Omental fat pad (tissue), 4 donors: ENCODE data around the gene LRP5. TPM values are rescaled to one million over a fixed set of nuclear protein-coding genes. Genes with fewer than 3 reads are reported as not detected.

ENCODE experiments used
- ATAC-seq: fragments of 150-250 bp; one replicate; pipeline ENCODE4 v1.9.1; 2016; ENCODE audit warnings: mild to moderate bottlenecking, moderate library complexity; ENCODE audit not compliant: low FRiP score
- DNase-seq: peaks from one replicate; pipeline ENCODE4 v3.0.0-alpha.2; 2019; ENCODE audit warnings: low spot score
- CTCF ChIP-seq, 3 donors: fragments of 450-650 bp; IDR thresholded peaks; one replicate each; pipeline ENCODE4 v1.5.1; 2016 to 2017; ENCODE audit warnings: antibody characterized with exemption in 3 of 3, mild to moderate bottlenecking in 3 of 3, moderate library complexity in 2 of 3
- total RNA-seq, 4 donors: library from RNA; depleted of rRNA; stranded (reverse); fragments of >200 nt; gene quantifications; one replicate each; pipeline ENCODE4 v1.1.0, GENCODE V29; 2016

The LRP5 gene
- total RNA-seq, 4 donors from 2014 or later: 18.0 to 44.5 (median 34.6) TPM

- no peak for TF ChIP-seq CTCF (IDR thresholded peaks at IDR 0.05)
- ATAC-seq (no peak), DNase-seq (no peak)
These were observed 43.1 kb downstream of the LRP5 start for GRCh38 chr11:68355471-68355870.

GRCh38 chr11:68357568-68357967, 45.2 kb downstream of the LRP5 start:
- TF ChIP-seq CTCF (IDR thresholded peaks at IDR 0.05): no peak

GRCh38 chr11:68358416-68358815, 46.0 kb downstream of the LRP5 start:
- no peak for DNase-seq
- ATAC-seq: no peak
- no peak for TF ChIP-seq CTCF (IDR thresholded peaks at IDR 0.05)

More at GRCh38 chr11:68357568-68357967, 45.2 kb downstream of the LRP5 start:
- ATAC-seq (no peak), DNase-seq (no peak)

- DNase-seq: no peak
- TF ChIP-seq CTCF (IDR thresholded peaks at IDR 0.05): no peak
- no peak for ATAC-seq
These were observed 49.3 kb downstream of the LRP5 start for GRCh38 chr11:68361702-68362101.

GRCh38 chr11:68362801-68363379, 50.5 kb downstream of the LRP5 start:
- no peak for DNase-seq
- ATAC-seq: no peak
- no peak for TF ChIP-seq CTCF (IDR thresholded peaks at IDR 0.05)

GRCh38 chr11:68363776-68364175, 51.4 kb downstream of the LRP5 start:
- DNase-seq: no peak
- no peak for ATAC-seq
- TF ChIP-seq CTCF (IDR thresholded peaks at IDR 0.05): no peak

GRCh38 chr11:68364581-68364980, 52.2 kb downstream of the LRP5 start:
- DNase-seq: no peak
- no peak for ATAC-seq
- no peak for TF ChIP-seq CTCF (IDR thresholded peaks at IDR 0.05)
